A673 (cell line): ENCODE results near the gene SH3PXD2B. TPM values are rescaled to one million over a fixed set of nuclear protein-coding genes. Genes with fewer than 3 reads are reported as not detected.

Source experiments
- BruUV-seq: library from RNA; stranded (reverse); fragments of 400-500 nt; replicated peaks from 2 replicates; lab custom pipeline; 2021; lab: Mats Ljungman, UMichigan
- CTCF ChIA-PET: fragments of 300-600 bp; sonication (Branson Sonifier 250); formaldehyde crosslinking; loops from one replicate; lab custom pipeline; 2022; ENCODE audit warnings: antibody characterized with exemption; lab: Charles Lee
- POLR2A ChIA-PET: fragments of 300-600 bp; sonication (Branson Sonifier 250); formaldehyde crosslinking; loops from one replicate; lab custom pipeline; 2022; ENCODE audit warnings: antibody characterized with exemption; ENCODE audit not compliant: low non-redundant PET; lab: Charles Lee
- DNase-seq: peaks from one replicate; pipeline ENCODE4 v3.0.0-alpha.2; 2015; ENCODE audit warnings: low spot score
- H3K27ac ChIP-seq: fragments of 200-600 bp; sonication (generic); 2 replicates; pipeline ENCODE4 v1.5.1; 2016; ENCODE audit warnings: mixed run types, low read depth, mild to moderate bottlenecking, mixed read lengths, antibody characterized with exemption, low read length; ENCODE audit not compliant: poor library complexity, severe bottlenecking
- H3K27me3 ChIP-seq: fragments of 200-600 bp; sonication (generic); replicated peaks from 2 replicates; pipeline ENCODE4 v1.6.1; 2017; ENCODE audit warnings: mixed run types, low read depth, mild to moderate bottlenecking, mixed read lengths, antibody characterized with exemption, low read length; ENCODE audit not compliant: insufficient read depth, poor library complexity
- H3K36me3 ChIP-seq: fragments of 200-600 bp; sonication (generic); 2 replicates; pipeline ENCODE4 v1.6.1; 2016; ENCODE audit warnings: mixed run types, mild to moderate bottlenecking, mixed read lengths, antibody characterized with exemption, low read length; ENCODE audit not compliant: insufficient read depth, poor library complexity, severe bottlenecking
- H3K4me1 ChIP-seq: fragments of 200-600 bp; sonication (generic); 2 replicates; pipeline ENCODE4 v1.6.1; 2017; ENCODE audit warnings: mixed run types, mild to moderate bottlenecking, mixed read lengths, antibody characterized with exemption, low read length; ENCODE audit not compliant: insufficient read depth, poor library complexity, severe bottlenecking
- H3K4me3 ChIP-seq: fragments of 200-600 bp; sonication (generic); 2 replicates; pipeline ENCODE4 v1.5.1; 2016; ENCODE audit warnings: low read depth, mixed run types, mild to moderate bottlenecking, mixed read lengths, low read length; ENCODE audit not compliant: poor library complexity, severe bottlenecking
- H3K9me3 ChIP-seq: fragments of 200-600 bp; sonication (generic); 2 replicates; pipeline ENCODE4 v1.6.1; 2016; ENCODE audit warnings: mixed run types, low read depth, mild to moderate bottlenecking, mixed read lengths, antibody characterized with exemption, low read length; ENCODE audit not compliant: poor library complexity, severe bottlenecking
- EZH2 ChIP-seq: fragments of 200-600 bp; sonication (generic); IDR thresholded peaks from 2 replicates; pipeline ENCODE4 v1.6.1; 2017; ENCODE audit warnings: borderline replicate concordance, low read depth, mild to moderate bottlenecking, mixed read lengths, antibody characterized with exemption, low read length; ENCODE audit not compliant: poor library complexity, severe bottlenecking
- intact Hi-C: fragments of 100-400 bp; cut with micrococcal nuclease; formaldehyde crosslinking; loops from one replicate; pipeline ENCODE4 v1.10.0; 2022; ENCODE audit not compliant: unreplicated experiment
- total RNA-seq: library from RNA; stranded (reverse); gene quantifications from 2 replicates; pipeline ENCODE4 v1.2.3, GENCODE V29; 2021
- TF ChIP-seq, protein P1 (sequence below): fragments of 300-800, 200-600 bp; sonication (generic); conservative IDR thresholded peaks from 2 replicates; pipeline ENCODE4 v1.5.1; 2017; ENCODE audit warnings: low read depth, mild to moderate bottlenecking, antibody characterized with exemption, low read length, moderate library complexity, mixed read lengths

SH3PXD2B gene
- total RNA-seq, 1 experiment from 2014 or later, result 28.1 TPM

DNA sequence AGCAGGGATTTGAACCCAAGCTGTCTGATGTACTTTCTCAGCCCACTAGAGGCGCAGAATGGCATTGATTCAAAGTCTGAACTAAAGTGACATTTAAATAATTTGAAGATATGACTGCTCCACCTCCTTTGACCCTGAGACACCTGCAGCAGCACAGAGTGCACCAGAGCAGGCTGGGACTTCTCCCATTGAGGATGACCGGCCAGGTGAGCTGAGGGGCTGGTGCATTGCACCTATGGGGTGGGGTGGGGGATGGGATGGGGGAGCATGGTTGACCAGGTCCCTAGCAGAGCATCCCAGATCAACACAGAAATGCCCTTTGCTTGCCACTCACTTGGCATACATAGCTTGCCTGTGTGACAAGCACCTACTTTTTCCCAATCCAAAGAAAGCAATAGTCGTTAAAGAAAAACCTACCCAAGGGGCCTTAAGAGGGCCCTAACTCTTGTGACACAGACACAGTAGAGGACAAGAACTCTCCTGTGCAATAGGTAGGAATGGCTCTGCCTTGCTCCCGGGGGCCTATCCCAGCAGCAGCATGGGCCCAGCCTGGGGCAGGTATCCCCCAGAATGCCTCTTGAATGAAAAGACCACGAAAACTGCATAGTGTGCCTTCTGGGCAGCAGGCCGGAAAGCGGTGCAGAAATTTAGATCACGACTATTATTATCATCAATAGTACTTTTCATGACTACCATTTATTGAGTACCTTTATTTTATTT is 6.5 kb downstream of the SH3PXD2B start:
- intact Hi-C loops, result no loop called here
- Histone ChIP-seq H3K4me3 (no peak overlapping the region), H3K4me1 (peaks cover 15% of the 10 kb centered on the region), H3K9me3 (no peaks in the 10 kb centered on the region), H3K36me3 (no peaks in the 10 kb centered on the region), H3K27ac (no peak overlapping the region), H3K27me3 (no peaks in the 10 kb centered on the region)
- ChIA-PET CTCF (no interaction called here), POLR2A (no interaction called here)
- TF ChIP-seq, protein P1, sequence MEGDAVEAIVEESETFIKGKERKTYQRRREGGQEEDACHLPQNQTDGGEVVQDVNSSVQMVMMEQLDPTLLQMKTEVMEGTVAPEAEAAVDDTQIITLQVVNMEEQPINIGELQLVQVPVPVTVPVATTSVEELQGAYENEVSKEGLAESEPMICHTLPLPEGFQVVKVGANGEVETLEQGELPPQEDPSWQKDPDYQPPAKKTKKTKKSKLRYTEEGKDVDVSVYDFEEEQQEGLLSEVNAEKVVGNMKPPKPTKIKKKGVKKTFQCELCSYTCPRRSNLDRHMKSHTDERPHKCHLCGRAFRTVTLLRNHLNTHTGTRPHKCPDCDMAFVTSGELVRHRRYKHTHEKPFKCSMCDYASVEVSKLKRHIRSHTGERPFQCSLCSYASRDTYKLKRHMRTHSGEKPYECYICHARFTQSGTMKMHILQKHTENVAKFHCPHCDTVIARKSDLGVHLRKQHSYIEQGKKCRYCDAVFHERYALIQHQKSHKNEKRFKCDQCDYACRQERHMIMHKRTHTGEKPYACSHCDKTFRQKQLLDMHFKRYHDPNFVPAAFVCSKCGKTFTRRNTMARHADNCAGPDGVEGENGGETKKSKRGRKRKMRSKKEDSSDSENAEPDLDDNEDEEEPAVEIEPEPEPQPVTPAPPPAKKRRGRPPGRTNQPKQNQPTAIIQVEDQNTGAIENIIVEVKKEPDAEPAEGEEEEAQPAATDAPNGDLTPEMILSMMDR, result no peak
- no peak for TF ChIP-seq EZH2
- no TSS peak for BruUV-seq
- no peak for DNase-seq

DNA sequence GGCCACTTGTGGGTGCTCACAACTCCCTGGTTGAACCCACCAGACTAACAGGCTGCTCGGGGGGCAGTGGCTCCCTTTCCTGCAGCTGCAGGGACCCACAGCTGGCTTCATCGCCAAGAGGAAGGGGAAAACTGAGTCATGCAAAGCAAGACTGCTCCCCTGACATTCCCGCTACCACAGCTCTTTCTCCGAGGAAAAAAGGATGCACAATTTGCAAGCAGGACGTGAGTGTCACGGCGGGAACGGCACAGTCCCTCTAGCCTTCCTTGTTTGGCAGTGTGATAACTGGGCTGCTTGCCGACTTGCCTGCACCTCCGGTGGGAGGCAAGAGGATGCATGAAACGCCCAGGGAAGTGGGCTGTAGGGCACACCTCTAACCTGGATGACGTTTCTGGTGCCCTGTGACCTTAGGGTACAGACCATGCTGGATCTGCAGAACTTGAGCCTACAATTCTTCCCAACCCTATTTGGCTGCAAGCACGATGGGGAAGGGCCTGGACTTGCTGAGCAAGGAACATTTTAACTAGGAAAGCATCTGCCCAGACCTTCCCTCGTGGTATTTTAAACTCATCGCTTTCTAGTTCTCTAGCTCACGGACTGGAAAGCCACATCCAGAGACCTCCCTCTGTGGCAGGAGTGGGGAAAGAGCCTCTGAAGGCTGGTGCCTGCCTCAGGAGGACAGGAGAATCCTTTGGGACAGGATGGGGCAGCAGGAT is 7.8 kb downstream of the SH3PXD2B start:
- no peak for DNase-seq
- no peak overlapping the region for H3K4me3 ChIP-seq

DNA sequence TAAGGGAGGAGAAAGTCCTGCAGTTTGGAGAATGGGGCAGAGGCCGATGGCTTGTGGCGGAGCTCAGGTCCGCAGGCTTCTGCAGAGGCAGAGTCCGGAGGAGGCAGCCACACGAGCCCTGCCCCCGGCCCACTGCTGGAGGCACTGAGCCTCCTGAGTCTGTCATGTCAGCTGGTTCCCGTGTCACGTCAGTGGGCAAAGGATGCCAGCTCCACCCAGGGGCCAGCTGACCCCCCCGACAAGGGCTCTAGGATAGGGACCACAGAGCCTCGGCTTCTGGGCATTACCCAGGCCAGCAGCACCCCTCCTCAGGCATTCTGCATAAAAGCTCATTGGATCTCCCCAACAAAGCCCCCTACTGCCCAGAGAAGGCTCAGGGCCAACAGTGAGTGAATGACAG is 8.5 kb downstream of the SH3PXD2B start:
- POLR2A ChIA-PET, result no interaction called here

More for the DNA sequence above, 7.8 kb downstream of the SH3PXD2B start:
- ChIA-PET POLR2A (no interaction called here), CTCF (no interaction called here)
- Histone ChIP-seq H3K27ac (no peak overlapping the region), H3K4me1 (peaks cover 6% of the 10 kb centered on the region), H3K27me3 (no peaks in the 10 kb centered on the region), H3K36me3 (no peaks in the 10 kb centered on the region), H3K9me3 (no peaks in the 10 kb centered on the region)
- no TSS peak for BruUV-seq
- intact Hi-C loops, result no loop called here
- no peak for TF ChIP-seq EZH2
- TF ChIP-seq, protein P1, result no peak

More for the DNA sequence above, 8.5 kb downstream of the SH3PXD2B start:
- H3K4me1 ChIP-seq, result peaks cover 6% of the 10 kb centered on the region
- no TSS peak for BruUV-seq
- intact Hi-C loops, result no loop called here
- H3K9me3 ChIP-seq, result no peaks in the 10 kb centered on the region
- TF ChIP-seq, protein P1, result no peak
- no peak for TF ChIP-seq EZH2
- no peaks in the 10 kb centered on the region for H3K27me3 ChIP-seq
- CTCF ChIA-PET, result no interaction called here
- no peaks in the 10 kb centered on the region for H3K36me3 ChIP-seq
- DNase-seq, result no peak
- H3K4me3 ChIP-seq, result no peak overlapping the region
- H3K27ac ChIP-seq, result no peak overlapping the region
